ENCODE measurements around the gene RHBDF1. TPM values are rescaled to one million over a fixed set of nuclear protein-coding genes. Genes with fewer than 3 reads are reported as not detected.

RHBDF1 gene
- total RNA-seq, 1 experiment from 2014 or later, result 62.9 TPM

GRCh38 chr16:104355-104754 is 31.9 kb upstream of the RHBDF1 start:
- no peak for DNase-seq
- intact Hi-C loops (cut with micrococcal nuclease; ENCODE audit: unreplicated experiment), result no loop called here
- Histone ChIP-seq H2AFZ (no peak overlapping the region), H4K20me1 (ENCODE audit: insufficient read depth) (peaks cover 6% of the 10 kb centered on the region; the same call in 1 of the 2 replicates), H3K9me2 (ENCODE audit: insufficient read depth) (no peaks in the 10 kb centered on the region), H3K4me2 (no peak overlapping the region), H3K4me1 (replicated peaks; ENCODE audit: insufficient read depth) (peaks cover 8% of the 10 kb centered on the region), H3K36me3 (ENCODE audit: low read depth) (no peaks in the 10 kb centered on the region), H3K27me3 (ENCODE audit: insufficient read depth, low read depth) (no peaks in the 10 kb centered on the region), H3K79me2 (ENCODE audit: low read depth) (no peaks in the 10 kb centered on the region), H3F3A (ENCODE audit: insufficient read depth, low read depth) (peaks cover 8% of the 10 kb centered on the region), H3K4me3 (no peak overlapping the region), H3K9me3 (ENCODE audit: insufficient read depth, low read depth) (no peaks in the 10 kb centered on the region), H3K27ac (no peak overlapping the region)
- ChIA-PET CTCF (no interaction called here), POLR2A (ENCODE audit: unreplicated experiment) (no interaction called here)
- TF ChIP-seq, protein P1, sequence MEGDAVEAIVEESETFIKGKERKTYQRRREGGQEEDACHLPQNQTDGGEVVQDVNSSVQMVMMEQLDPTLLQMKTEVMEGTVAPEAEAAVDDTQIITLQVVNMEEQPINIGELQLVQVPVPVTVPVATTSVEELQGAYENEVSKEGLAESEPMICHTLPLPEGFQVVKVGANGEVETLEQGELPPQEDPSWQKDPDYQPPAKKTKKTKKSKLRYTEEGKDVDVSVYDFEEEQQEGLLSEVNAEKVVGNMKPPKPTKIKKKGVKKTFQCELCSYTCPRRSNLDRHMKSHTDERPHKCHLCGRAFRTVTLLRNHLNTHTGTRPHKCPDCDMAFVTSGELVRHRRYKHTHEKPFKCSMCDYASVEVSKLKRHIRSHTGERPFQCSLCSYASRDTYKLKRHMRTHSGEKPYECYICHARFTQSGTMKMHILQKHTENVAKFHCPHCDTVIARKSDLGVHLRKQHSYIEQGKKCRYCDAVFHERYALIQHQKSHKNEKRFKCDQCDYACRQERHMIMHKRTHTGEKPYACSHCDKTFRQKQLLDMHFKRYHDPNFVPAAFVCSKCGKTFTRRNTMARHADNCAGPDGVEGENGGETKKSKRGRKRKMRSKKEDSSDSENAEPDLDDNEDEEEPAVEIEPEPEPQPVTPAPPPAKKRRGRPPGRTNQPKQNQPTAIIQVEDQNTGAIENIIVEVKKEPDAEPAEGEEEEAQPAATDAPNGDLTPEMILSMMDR (conservative IDR thresholded peaks at IDR 0.05), result no peak
- TF ChIP-seq EZH2 (IDR thresholded peaks at IDR 0.05; ENCODE audit: low read depth), result no peak
- BruUV-seq (replicated peaks), result no TSS peak

GRCh38 chr16:102060-102855 is 29.8 kb upstream of the RHBDF1 start:
- no peak for DNase-seq
- H3K4me2 ChIP-seq, result no peak overlapping the region
- H3K4me1 ChIP-seq (replicated peaks; ENCODE audit: insufficient read depth), result no peaks in the 10 kb centered on the region
- H3K36me3 ChIP-seq (ENCODE audit: low read depth), result no peaks in the 10 kb centered on the region
- peaks cover 10% of the 10 kb centered on the region for H3F3A ChIP-seq (ENCODE audit: insufficient read depth, low read depth)
- ChIA-PET POLR2A (ENCODE audit: unreplicated experiment) (no interaction called here), CTCF (no interaction called here)
- H3K27me3 ChIP-seq (ENCODE audit: insufficient read depth, low read depth), result no peaks in the 10 kb centered on the region
- H3K4me3 ChIP-seq, result no peak overlapping the region
- H3K9me3 ChIP-seq (ENCODE audit: insufficient read depth, low read depth), result no peaks in the 10 kb centered on the region
- intact Hi-C loops (cut with micrococcal nuclease; ENCODE audit: unreplicated experiment), result no loop called here
- no peaks in the 10 kb centered on the region for H3K79me2 ChIP-seq (ENCODE audit: low read depth)
- no TSS peak for BruUV-seq (replicated peaks)
- peaks cover 6% of the 10 kb centered on the region; the same call in 1 of the 2 replicates for H4K20me1 ChIP-seq (ENCODE audit: insufficient read depth)
- TF ChIP-seq, protein P1 (conservative IDR thresholded peaks at IDR 0.05), result no peak
- no peak overlapping the region for H3K27ac ChIP-seq
- no peak overlapping the region for H2AFZ ChIP-seq
- H3K9me2 ChIP-seq (ENCODE audit: insufficient read depth), result no peaks in the 10 kb centered on the region

DNA sequence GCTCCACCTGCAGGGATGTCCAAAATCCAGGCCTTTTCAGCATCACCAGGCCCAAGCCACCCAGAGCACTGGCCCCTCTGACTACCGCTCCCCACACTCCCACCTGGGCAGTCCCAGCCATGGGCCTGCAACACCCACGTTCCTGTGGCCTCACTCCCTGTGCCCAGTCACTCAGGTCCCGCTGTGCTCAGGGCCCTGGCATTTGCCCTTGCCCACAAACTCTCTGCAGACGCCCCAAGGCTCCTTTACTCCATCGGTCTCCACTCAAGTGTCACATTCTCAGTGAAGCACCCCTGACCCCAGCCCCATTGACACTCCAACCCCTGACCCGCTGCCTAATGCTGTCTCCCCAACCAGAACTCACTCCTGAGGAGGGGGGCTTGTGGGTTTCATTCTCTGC is 29.2 kb upstream of the RHBDF1 start:
- intact Hi-C loops (cut with micrococcal nuclease; ENCODE audit: unreplicated experiment), result no loop called here
- POLR2A ChIA-PET (ENCODE audit: unreplicated experiment), result no interaction called here
- TF ChIP-seq, protein P1 (conservative IDR thresholded peaks at IDR 0.05), result no peak
- TF ChIP-seq EZH2 (IDR thresholded peaks at IDR 0.05; ENCODE audit: low read depth), result no peak
- Histone ChIP-seq H3K27me3 (ENCODE audit: insufficient read depth, low read depth) (no peaks in the 10 kb centered on the region), H3K27ac (no peak overlapping the region), H4K20me1 (ENCODE audit: insufficient read depth) (peaks cover 6% of the 10 kb centered on the region; the same call in 1 of the 2 replicates), H2AFZ (no peak overlapping the region), H3K4me2 (no peak overlapping the region), H3K79me2 (ENCODE audit: low read depth) (no peaks in the 10 kb centered on the region), H3F3A (ENCODE audit: insufficient read depth, low read depth) (peaks cover 11% of the 10 kb centered on the region; the same call in 1 of the 2 replicates), H3K9me2 (ENCODE audit: insufficient read depth) (no peaks in the 10 kb centered on the region), H3K4me1 (replicated peaks; ENCODE audit: insufficient read depth) (no peaks in the 10 kb centered on the region), H3K36me3 (ENCODE audit: low read depth) (no peaks in the 10 kb centered on the region), H3K9me3 (ENCODE audit: insufficient read depth, low read depth) (no peaks in the 10 kb centered on the region), H3K4me3 (no peak overlapping the region)
- CTCF ChIA-PET, result no interaction called here
- DNase-seq, result no peak
- no TSS peak for BruUV-seq (replicated peaks)

Measured in PC-9 (cell line).